IMR-90 (cell line): Measurements from ENCODE around the gene ABHD17A. TPM values are rescaled to one million over a fixed set of nuclear protein-coding genes. Genes with fewer than 3 reads are reported as not detected.
A peak's percentile ranks its signal among the peaks of the same experiment; 100 is the strongest.

Source experiments
- ATAC-seq: fragments of 200-7000 bp; cut with Tn5 transposase; 2 replicates; pipeline ENCODE4 v1.9.1; 2020; ENCODE audit warnings: low read depth, mild to moderate bottlenecking, moderate library complexity
- BruUV-seq: library from RNA; stranded (reverse); fragments of 400-500 nt; replicated peaks from 2 replicates; lab custom pipeline; 2021; lab: Mats Ljungman, UMichigan
- CTCF ChIA-PET: fragments of 300-600 bp; formaldehyde crosslinking; extraction: SDS; loops from one replicate; lab custom pipeline; 2021; ENCODE audit warnings: antibody characterized with exemption; lab: Yijun Ruan, JAX
- POLR2A ChIA-PET: fragments of 300-600 bp; sonication (Branson Sonifier 250); formaldehyde crosslinking; loops from one replicate; lab custom pipeline; 2022; ENCODE audit warnings: antibody characterized with exemption; ENCODE audit not compliant: unreplicated experiment; lab: Charles Lee
- DNase-seq: peaks from one replicate; pipeline ENCODE4 v3.0.0; 2013
- H2AFZ ChIP-seq: replicated peaks from 2 replicates; pipeline ENCODE3; 2013; ENCODE audit warnings: low read length, mild to moderate bottlenecking; ENCODE audit not compliant: poor library complexity
- H2AK5ac ChIP-seq: 2 replicates; pipeline ENCODE4 v1.6.1; 2013; ENCODE audit warnings: low read depth, low read length, inconsistent platforms
- H2AK9ac ChIP-seq: replicated peaks from 2 replicates; pipeline ENCODE3; 2013; ENCODE audit warnings: mild to moderate bottlenecking, low read depth, low read length, moderate library complexity; ENCODE audit not compliant: poor library complexity
- H2BK120ac ChIP-seq: 2 replicates; pipeline ENCODE4 v1.6.1; 2013; ENCODE audit warnings: low read depth, low read length, inconsistent platforms
- H2BK15ac ChIP-seq: 3 replicates; pipeline ENCODE4 v1.6.1; 2013; ENCODE audit warnings: low read depth, low read length, inconsistent platforms
- H2BK20ac ChIP-seq: 2 replicates; pipeline ENCODE4 v1.6.1; 2013; ENCODE audit warnings: low read depth, mild to moderate bottlenecking, inconsistent platforms, low read length, moderate library complexity
- H2BK5ac ChIP-seq: 2 replicates; pipeline ENCODE4 v1.6.1; 2013; ENCODE audit warnings: mild to moderate bottlenecking, low read depth, low read length, inconsistent platforms; ENCODE audit not compliant: poor library complexity, severe bottlenecking
- H3K14ac ChIP-seq: replicated peaks from 2 replicates; pipeline ENCODE4 v1.6.1; 2013; ENCODE audit warnings: low read depth, low read length, inconsistent platforms
- H3K18ac ChIP-seq: 2 replicates; pipeline ENCODE4 v1.6.1; 2013; ENCODE audit warnings: low read depth, low read length, control low read depth
- H3K23ac ChIP-seq: 2 replicates; pipeline ENCODE4 v1.6.1; 2013; ENCODE audit warnings: low read depth, low read length, inconsistent platforms
- H3K27ac ChIP-seq: 2 replicates; pipeline ENCODE4 v1.5.1; 2013; ENCODE audit warnings: mild to moderate bottlenecking, control low read depth, low read length; ENCODE audit not compliant: insufficient read depth
- H3K27me3 ChIP-seq: 2 replicates; pipeline ENCODE4 v1.6.1; 2013; ENCODE audit warnings: low read length; ENCODE audit not compliant: control insufficient read depth, insufficient read depth
- H3K36me3 ChIP-seq: 2 replicates; pipeline ENCODE4 v1.6.1; 2013; ENCODE audit warnings: low read length, mixed read lengths; ENCODE audit not compliant: control insufficient read depth, insufficient read depth
- H3K4ac ChIP-seq: 2 replicates; pipeline ENCODE4 v1.6.1; 2013; ENCODE audit warnings: low read depth, low read length, inconsistent platforms
- H3K4me1 ChIP-seq: 2 replicates; pipeline ENCODE4 v1.6.1; 2013; ENCODE audit warnings: low read length, mixed read lengths; ENCODE audit not compliant: control insufficient read depth, insufficient read depth
- H3K4me2 ChIP-seq: 2 replicates; pipeline ENCODE4 v1.6.1; 2013; ENCODE audit warnings: low read depth, mild to moderate bottlenecking, control low read depth, low read length, moderate library complexity
- H3K4me3 ChIP-seq: 2 replicates; pipeline ENCODE4 v1.5.1; 2013; ENCODE audit warnings: low read depth, mild to moderate bottlenecking, control low read depth, low read length, moderate library complexity; ENCODE audit not compliant: insufficient read depth
- H3K56ac ChIP-seq: 2 replicates; pipeline ENCODE4 v1.6.1; 2013; ENCODE audit warnings: low read length, inconsistent platforms; ENCODE audit not compliant: insufficient read depth; ENCODE audit errors: extremely low read depth
- H3K79me1 ChIP-seq, 2 experiments: 2 replicates each; pipeline ENCODE4 v1.6.1; 2013; ENCODE audit warnings: low read length in 2 of 2, inconsistent platforms in 1 of 2, low read depth in 1 of 2
- H3K9ac ChIP-seq: 2 replicates; pipeline ENCODE4 v1.6.1; 2013; ENCODE audit warnings: low read depth, low read length, control low read depth
- H3K9me1 ChIP-seq: 2 replicates; pipeline ENCODE4 v1.6.1; 2013; ENCODE audit warnings: low read length, inconsistent platforms; ENCODE audit not compliant: insufficient read depth
- H3K9me3 ChIP-seq: 2 replicates; pipeline ENCODE4 v1.6.1; 2013; ENCODE audit warnings: low read length; ENCODE audit not compliant: control insufficient read depth, insufficient read depth
- H4K20me1 ChIP-seq: 2 replicates; pipeline ENCODE4 v1.6.1; 2013; ENCODE audit warnings: low read length, inconsistent platforms; ENCODE audit not compliant: insufficient read depth
- H4K5ac ChIP-seq: 2 replicates; pipeline ENCODE4 v1.6.1; 2013; ENCODE audit warnings: mild to moderate bottlenecking, low read depth, low read length, control low read depth
- H4K8ac ChIP-seq, 2 experiments: 2 replicates each; pipeline ENCODE4 v1.6.1; 2013; ENCODE audit warnings: low read depth in 2 of 2, low read length in 2 of 2, control low read depth in 1 of 2, inconsistent platforms in 1 of 2
- H4K91ac ChIP-seq: 2 replicates; pipeline ENCODE4 v1.6.1; 2013; ENCODE audit warnings: low read depth, low read length, inconsistent platforms; ENCODE audit not compliant: insufficient read depth
- CHD1 ChIP-seq: IDR thresholded peaks from 2 replicates; pipeline ENCODE4 v1.6.1; 2012; ENCODE audit warnings: low read depth, low read length, improper control_type of control experiment
- FOS ChIP-seq: fragments of 150-350 bp; IDR thresholded peaks from 2 replicates; pipeline ENCODE4 v1.6.1; 2016; ENCODE audit warnings: low read depth, low read length
- MAFK ChIP-seq: IDR thresholded peaks from 2 replicates; pipeline ENCODE4 v1.6.1; 2012; ENCODE audit warnings: low read depth, low read length, improper control_type of control experiment
- SMC3 ChIP-seq: fragments of 150-350 bp; IDR thresholded peaks from 2 replicates; pipeline ENCODE4 v1.6.1; 2016; ENCODE audit warnings: low read depth, mild to moderate bottlenecking, antibody characterized with exemption, low read length, moderate library complexity
- whole genome bisulfite sequencing, 2 experiments: methylation state at CpG; one replicate each; pipeline versions ENCODE4 v1.1.5 to v1.1.7; 2013; ENCODE audit warnings: missing lambda C conversion rate in 2 of 2; ENCODE audit not compliant: insufficient read length in 1 of 2; ENCODE audit errors: extremely low coverage in 2 of 2; 5-methylcytosine and 5-hydroxymethylcytosine counted together
- dilution Hi-C: fragments of 300-500 bp; cut with HindIII; formaldehyde crosslinking; loops from one replicate; pipeline ENCODE4 v1.14.3; 2018; ENCODE audit warnings: low sequenced_read_pairs; ENCODE audit not compliant: unreplicated experiment
- in situ Hi-C: fragments of 300-500 bp; cut with MboI; formaldehyde crosslinking; loops from 3 replicates; pipeline ENCODE4 v1.14.3; 2019; ENCODE audit warnings: low sequenced_read_pairs, inconsistent platforms, mixed read lengths
- intact Hi-C: fragments of 100-400 bp; cut with micrococcal nuclease; formaldehyde crosslinking; loops from 2 replicates; pipeline ENCODE4 v1.10.0; 2022
- polyA plus RNA-seq, 3 experiments: library from polyadenylated mRNA; depleted of rRNA; stranded (reverse); fragments of >200 nt; gene quantifications; 2 replicates each; pipeline ENCODE4 v1.2.3, GENCODE V29; 2012; ENCODE audit warnings: low replicate concordance in 1 of 3
- total RNA-seq: library from RNA; depleted of rRNA; stranded (reverse); fragments of >200 nt; gene quantifications from 2 replicates; pipeline ENCODE4 v1.2.3, GENCODE V29; 2012
- TF ChIP-seq, protein P1 (sequence below): fragments of 150-350 bp; IDR thresholded peaks from 2 replicates; pipeline ENCODE4 v1.6.1; 2017; ENCODE audit warnings: mild to moderate bottlenecking, antibody characterized with exemption, low read length, low read depth
- TF ChIP-seq, protein P2 (sequence below): conservative IDR thresholded peaks from 2 replicates; pipeline ENCODE4 v1.5.1; 2012; ENCODE audit warnings: mild to moderate bottlenecking, low read depth, low read length, improper control_type of control experiment
- TF ChIP-seq, protein P3 (sequence below): fragments of 150-350 bp; IDR thresholded peaks from 2 replicates; pipeline ENCODE4 v1.6.1; 2016; ENCODE audit warnings: low read depth, mild to moderate bottlenecking, low read length, moderate library complexity, borderline replicate concordance

Gene ABHD17A
- total and polyA plus RNA-seq, 2 of the 4 experiments (the other 2 are of a cell fraction), result 37.8 to 76.2 TPM

DNA sequence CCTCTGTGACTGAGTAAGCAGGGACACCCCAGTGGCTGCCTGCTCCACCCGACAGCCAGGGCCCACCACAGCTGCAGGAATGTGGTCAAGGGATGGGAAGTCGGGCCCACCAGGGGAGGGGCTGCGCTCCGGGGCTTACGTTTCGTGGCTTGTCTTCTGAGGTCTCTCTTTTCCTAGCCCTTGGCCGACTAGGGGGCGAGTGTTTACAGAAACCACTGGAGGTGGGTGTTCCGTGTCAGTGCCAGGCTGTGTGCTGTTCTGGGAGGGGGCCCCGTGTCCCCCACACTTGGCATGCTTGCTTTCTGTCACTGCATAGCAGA lies 24.4 kb upstream of the ABHD17A start:
- H3K27me3 ChIP-seq, result no peaks in the 10 kb centered on the region
- intact Hi-C loops (no loop called here), dilution Hi-C loops (no loop called here), in situ Hi-C loops (no loop called here)
- DNase-seq (no peak), ATAC-seq (no peak)
- no peak overlapping the region for H2BK120ac ChIP-seq
- peaks cover 18 to 77% of the 10 kb centered on the region in 2 experiments for H3K79me1 ChIP-seq
- H3K27ac ChIP-seq, result no peak overlapping the region
- no peak overlapping the region for H3K4ac ChIP-seq
- no peak overlapping the region for H2BK20ac ChIP-seq
- H3K4me2 ChIP-seq, result no peak overlapping the region
- H3K36me3 ChIP-seq, result peaks cover 15% of the 10 kb centered on the region; the same call in 1 of the 2 replicates
- no peak overlapping the region for H4K91ac ChIP-seq
- no peak overlapping the region for H4K8ac ChIP-seq
- ChIA-PET POLR2A (no interaction called here), CTCF (no interaction called here)
- no peaks in the 10 kb centered on the region for H3K9me3 ChIP-seq
- 20% methylated on average over 3 of the region's 10 CpGs; no CpG with 5 or more reads in 1 of the 2 experiments for WGBS, 2 experiments
- peaks cover 10% of the 10 kb centered on the region for H3K4me1 ChIP-seq
- no peak overlapping the region for H2AK5ac ChIP-seq
- TF ChIP-seq, protein P1, sequence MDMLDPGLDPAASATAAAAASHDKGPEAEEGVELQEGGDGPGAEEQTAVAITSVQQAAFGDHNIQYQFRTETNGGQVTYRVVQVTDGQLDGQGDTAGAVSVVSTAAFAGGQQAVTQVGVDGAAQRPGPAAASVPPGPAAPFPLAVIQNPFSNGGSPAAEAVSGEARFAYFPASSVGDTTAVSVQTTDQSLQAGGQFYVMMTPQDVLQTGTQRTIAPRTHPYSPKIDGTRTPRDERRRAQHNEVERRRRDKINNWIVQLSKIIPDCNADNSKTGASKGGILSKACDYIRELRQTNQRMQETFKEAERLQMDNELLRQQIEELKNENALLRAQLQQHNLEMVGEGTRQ, result no peak
- TF ChIP-seq FOS (no peak), MAFK (no peak), CHD1 (no peak), SMC3 (no peak)
- TF ChIP-seq, protein P2, sequence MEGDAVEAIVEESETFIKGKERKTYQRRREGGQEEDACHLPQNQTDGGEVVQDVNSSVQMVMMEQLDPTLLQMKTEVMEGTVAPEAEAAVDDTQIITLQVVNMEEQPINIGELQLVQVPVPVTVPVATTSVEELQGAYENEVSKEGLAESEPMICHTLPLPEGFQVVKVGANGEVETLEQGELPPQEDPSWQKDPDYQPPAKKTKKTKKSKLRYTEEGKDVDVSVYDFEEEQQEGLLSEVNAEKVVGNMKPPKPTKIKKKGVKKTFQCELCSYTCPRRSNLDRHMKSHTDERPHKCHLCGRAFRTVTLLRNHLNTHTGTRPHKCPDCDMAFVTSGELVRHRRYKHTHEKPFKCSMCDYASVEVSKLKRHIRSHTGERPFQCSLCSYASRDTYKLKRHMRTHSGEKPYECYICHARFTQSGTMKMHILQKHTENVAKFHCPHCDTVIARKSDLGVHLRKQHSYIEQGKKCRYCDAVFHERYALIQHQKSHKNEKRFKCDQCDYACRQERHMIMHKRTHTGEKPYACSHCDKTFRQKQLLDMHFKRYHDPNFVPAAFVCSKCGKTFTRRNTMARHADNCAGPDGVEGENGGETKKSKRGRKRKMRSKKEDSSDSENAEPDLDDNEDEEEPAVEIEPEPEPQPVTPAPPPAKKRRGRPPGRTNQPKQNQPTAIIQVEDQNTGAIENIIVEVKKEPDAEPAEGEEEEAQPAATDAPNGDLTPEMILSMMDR, result no peak
- TF ChIP-seq, protein P3, sequence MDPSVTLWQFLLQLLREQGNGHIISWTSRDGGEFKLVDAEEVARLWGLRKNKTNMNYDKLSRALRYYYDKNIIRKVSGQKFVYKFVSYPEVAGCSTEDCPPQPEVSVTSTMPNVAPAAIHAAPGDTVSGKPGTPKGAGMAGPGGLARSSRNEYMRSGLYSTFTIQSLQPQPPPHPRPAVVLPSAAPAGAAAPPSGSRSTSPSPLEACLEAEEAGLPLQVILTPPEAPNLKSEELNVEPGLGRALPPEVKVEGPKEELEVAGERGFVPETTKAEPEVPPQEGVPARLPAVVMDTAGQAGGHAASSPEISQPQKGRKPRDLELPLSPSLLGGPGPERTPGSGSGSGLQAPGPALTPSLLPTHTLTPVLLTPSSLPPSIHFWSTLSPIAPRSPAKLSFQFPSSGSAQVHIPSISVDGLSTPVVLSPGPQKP, result no peak
- BruUV-seq, result no TSS peak
- no peak overlapping the region for H2BK15ac ChIP-seq
- no peak overlapping the region for H3K9ac ChIP-seq
- no peak overlapping the region for H4K5ac ChIP-seq
- no peak overlapping the region for H3K18ac ChIP-seq
- no peak overlapping the region for H2BK5ac ChIP-seq
- no peak overlapping the region for H3K14ac ChIP-seq
- H4K20me1 ChIP-seq, result peaks cover 59% of the 10 kb centered on the region
- peaks cover 9% of the 10 kb centered on the region; the same call in 1 of the 2 replicates for H3K9me1 ChIP-seq
- H2AK9ac ChIP-seq, result no peak overlapping the region
- no peak overlapping the region for H3K56ac ChIP-seq
- no peak overlapping the region; the same call in 1 of the 2 replicates for H3K23ac ChIP-seq
- no peak overlapping the region for H3K4me3 ChIP-seq
- H2AFZ ChIP-seq, result peak overlapping the region; percentile 25
